AG20443 (cell line): ENCODE results near the gene RPS6KA2.

Experiments
- DNase-seq: peaks from one replicate; pipeline ENCODE4 v3.0.0; 2012; ENCODE audit warnings: low spot score, mixed read lengths

RPS6KA2 gene

GRCh38 chr6:166420351-166420750 is 206.7 kb downstream of the RPS6KA2 start:
- DNase-seq: no peak

- no peak for DNase-seq
These were observed 207.3 kb downstream of the RPS6KA2 start for GRCh38 chr6:166419717-166420116.

DNA sequence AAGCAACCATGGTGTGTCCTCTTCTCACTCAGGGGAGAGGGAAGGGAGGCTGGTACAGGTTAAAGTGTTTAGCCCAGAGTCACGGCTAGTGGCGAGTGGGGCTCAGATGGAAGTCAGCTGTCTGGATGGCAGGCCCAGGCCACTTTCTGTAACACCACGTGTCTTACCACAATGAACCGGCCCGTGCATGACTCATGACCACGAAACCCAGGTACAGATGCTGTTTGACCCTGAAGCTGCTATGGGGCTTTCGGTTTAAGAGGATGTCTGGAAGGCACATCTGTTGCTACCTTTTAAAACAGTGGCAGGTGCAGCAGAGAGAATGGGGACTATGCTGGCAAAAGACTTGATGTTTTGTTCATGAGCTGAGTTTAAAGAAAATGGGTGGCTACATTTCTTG is 207.8 kb downstream of the RPS6KA2 start:
- DNase-seq: no peak

GRCh38 chr6:166418691-166419143 is 208.3 kb downstream of the RPS6KA2 start:
- DNase-seq: no peak

- no peak for DNase-seq
These were observed 209.8 kb downstream of the RPS6KA2 start for GRCh38 chr6:166417285-166417691.

DNA sequence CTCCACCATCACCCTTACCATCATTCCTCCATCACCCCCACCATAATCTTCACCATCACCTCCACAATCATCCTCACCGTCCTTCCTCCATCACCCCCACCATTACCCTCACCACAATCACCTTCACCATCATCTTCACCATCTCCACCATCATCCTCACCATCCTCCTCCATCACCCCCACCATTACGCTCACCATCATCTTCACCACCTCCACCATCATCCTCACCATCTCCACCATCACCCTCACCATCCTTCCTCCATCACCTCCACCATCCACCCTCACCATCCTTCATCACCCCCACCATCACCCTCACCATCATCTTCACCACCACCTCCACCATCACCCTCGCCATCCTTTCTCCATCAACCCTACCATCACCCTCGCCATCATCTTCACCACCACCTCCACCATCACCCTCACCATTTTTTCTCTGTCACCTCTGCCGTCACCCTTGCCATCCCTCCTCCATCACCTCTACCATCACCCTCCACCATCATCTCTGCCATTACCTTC is 211.2 kb downstream of the RPS6KA2 start:
- DNase-seq: no peak

DNA sequence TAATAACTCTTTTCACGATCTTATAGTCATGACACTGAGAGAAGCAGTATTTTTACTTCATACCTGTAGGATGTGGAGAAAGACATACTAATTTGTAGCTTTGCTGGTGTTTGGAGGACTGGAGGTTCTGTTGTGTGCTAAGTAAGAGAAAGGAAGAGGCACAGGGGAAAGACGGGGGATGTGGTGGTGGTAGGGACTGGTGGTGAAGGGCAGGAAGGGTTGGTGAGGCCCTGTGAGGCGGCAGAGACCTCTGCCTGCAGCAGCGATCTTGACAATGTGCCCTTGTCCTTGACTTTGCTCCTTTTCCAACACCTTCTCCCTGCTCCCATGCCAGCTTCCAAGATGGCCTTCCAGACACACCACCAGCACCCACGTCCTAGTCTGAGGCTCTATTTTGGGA is 211.7 kb downstream of the RPS6KA2 start:
- no peak for DNase-seq

DNA sequence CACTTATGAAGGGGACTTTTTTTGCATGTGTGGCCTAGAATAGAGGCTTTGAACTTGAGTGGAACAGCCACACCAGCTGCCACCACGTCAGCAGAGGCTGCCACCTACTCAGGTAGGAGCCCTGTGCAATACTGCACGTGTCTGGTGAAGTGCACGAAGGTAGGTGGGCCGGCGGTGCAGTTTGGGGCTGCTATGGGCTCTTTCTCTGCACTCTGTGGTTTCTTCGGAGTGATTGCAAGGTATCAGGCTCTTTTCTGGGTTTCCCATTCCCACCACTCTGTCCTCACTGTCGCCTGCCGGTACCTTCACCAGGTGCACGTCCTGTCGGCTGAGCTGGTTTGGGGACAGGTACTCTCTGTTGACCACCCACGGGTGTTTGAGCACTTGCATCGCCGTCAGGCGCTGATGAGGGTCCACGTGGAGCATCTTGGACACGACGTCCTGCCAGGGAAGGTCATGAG is 213.5 kb downstream of the RPS6KA2 start:
- no peak for DNase-seq

GRCh38 chr6:166412911-166413384 is 214.1 kb downstream of the RPS6KA2 start:
- no peak for DNase-seq

DNA sequence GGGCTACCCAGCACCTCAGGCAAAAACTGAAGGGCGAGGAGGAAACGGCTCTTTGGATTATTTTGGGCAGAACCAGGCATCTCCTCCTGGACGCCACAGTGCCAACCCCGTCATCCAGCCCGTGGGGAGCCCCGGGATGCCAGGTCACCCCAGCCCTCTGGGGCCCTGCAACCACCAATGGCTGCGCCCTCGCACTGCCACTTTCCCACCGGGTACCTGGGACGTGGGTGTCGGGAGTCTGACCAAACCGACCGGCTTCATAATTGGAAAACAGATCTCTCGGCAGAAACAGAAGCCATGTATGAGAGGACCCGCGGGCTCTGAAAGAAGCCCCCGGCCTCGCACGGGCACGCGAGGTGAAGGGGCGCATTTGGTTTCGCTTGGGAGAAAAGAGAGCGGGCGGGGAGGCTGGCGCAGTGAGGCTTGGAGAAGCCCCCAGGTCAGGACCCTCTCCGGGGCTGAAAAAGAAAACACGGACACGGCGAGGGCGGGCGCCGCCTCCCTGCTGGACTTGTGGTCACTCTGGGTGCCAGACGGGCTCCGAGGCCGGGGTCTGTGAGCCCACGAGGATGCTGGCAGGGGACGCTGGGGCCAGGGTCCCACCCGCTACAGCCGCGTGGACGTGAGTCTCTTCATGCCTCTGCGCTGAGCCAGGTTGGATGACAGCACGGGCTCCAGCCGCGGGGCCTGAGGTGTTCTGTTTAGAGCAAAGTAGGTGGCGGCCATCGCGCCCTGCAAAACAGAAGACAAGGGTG is 214.7 kb downstream of the RPS6KA2 start:
- DNase-seq: no peak

DNA sequence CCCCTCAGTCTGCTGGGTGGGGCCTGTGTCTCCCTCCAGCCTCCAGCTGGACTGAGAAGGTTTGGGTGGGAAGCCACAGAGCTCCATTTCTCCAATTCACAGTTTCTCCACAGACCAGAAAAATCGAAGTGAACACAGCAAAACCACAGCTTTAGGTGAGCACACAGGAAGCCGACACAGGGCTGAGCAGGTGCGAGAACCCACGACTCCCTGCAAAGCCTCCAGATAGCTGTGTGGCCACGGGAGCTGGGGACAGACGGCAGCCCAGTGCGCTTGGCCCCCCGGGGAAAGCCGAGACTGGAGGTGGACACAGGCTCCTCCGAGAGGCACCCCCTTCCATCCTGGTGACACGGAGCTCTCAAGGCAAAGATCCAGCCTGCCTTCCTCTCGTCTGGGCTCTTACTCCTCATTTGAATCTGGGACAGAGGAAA is 215.3 kb downstream of the RPS6KA2 start:
- no peak for DNase-seq

DNA sequence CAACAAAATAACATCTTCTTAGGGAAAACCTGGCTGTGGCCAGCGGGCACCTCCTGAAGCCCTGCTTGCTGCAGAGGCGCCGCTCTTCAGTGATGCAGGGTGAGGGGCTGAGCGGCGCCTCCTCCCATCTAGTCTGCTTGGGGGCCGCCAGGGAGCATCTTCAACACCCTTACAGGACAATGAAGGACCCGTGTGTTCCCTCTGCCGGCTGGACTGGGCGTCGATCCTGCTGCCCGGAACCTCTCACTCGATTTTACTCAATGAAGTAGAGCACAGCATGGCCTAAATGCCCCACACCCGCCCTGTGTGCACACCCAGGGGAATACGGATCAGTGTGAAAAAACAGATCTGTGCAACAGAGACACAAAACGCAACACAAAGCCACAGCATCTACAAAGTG is 215.8 kb downstream of the RPS6KA2 start:
- no peak for DNase-seq

GRCh38 chr6:166410426-166410935 is 216.6 kb downstream of the RPS6KA2 start:
- no peak for DNase-seq

- DNase-seq: no peak
These were observed 217.9 kb downstream of the RPS6KA2 start for GRCh38 chr6:166408936-166409755.

- DNase-seq: no peak
These were observed 220.9 kb downstream of the RPS6KA2 start for GRCh38 chr6:166406197-166406596.

GRCh38 chr6:166405386-166405785 is 221.7 kb downstream of the RPS6KA2 start:
- DNase-seq: no peak

GRCh38 chr6:166402582-166403277 is 224.3 kb downstream of the RPS6KA2 start:
- peak; percentile 84 for DNase-seq

- peak; percentile 77 for DNase-seq
These were observed 226.3 kb downstream of the RPS6KA2 start for GRCh38 chr6:166400649-166401250.

- no peak for DNase-seq
These were observed 226.9 kb downstream of the RPS6KA2 start for GRCh38 chr6:166400181-166400580.

DNA sequence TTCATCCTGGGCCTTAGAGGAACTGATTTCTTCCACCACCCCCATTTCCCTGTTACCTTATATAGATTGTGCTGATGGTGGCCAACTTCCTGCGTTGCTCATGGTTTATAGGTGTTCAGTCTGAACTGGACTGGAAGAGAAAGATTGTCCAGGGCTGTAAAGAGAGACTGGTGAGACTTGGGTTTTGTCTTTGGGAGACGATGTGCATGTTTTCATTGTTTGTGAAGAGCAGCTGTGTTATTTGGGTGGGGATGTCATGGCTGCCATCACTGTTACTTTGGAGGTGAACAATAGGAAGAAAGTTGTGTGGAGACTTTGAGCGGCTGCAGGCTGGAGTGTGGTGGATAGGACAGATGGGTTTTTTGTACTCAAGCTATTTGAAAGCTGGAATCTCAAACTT is 228.7 kb downstream of the RPS6KA2 start:
- DNase-seq: no peak

GRCh38 chr6:166397849-166398248 is 229.2 kb downstream of the RPS6KA2 start:
- no peak for DNase-seq
